Smooth muscle cell (in vitro differentiated cells): Measurements from ENCODE around the gene LPAR3. TPM values are rescaled to one million over a fixed set of nuclear protein-coding genes. Genes with fewer than 3 reads are reported as not detected.
"Not testable (repeated sequence)": the region's sequence is repeated elsewhere in the genome, so short reads cannot be mapped to it uniquely, and the experiment has no call there.

Source experiments
- DNase-seq: peaks from one replicate; lab custom pipeline; 2025; ENCODE audit not compliant: unreplicated experiment; lab: John Stamatoyannopoulos, UW
- H2AFZ ChIP-seq: fragments of 200-600 bp; sonication (generic); 2 replicates; pipeline ENCODE4 v1.6.0; 2016; ENCODE audit warnings: antibody characterized with exemption, low read depth, mild to moderate bottlenecking
- H3F3A ChIP-seq: fragments of 200-600 bp; sonication (generic); 2 replicates; pipeline ENCODE4 v1.6.0; 2017; ENCODE audit warnings: antibody characterized with exemption, low read depth
- H3K27ac ChIP-seq: fragments of 200-600 bp; sonication (generic); 2 replicates; pipeline ENCODE4 v1.5.1; 2016; ENCODE audit warnings: low read depth, mild to moderate bottlenecking
- H3K27me3 ChIP-seq: fragments of 200-600 bp; sonication (generic); 2 replicates; pipeline ENCODE4 v1.6.1; 2016; ENCODE audit warnings: low read depth, mild to moderate bottlenecking
- H3K36me3 ChIP-seq: fragments of 200-600 bp; sonication (generic); 2 replicates; pipeline ENCODE4 v1.5.1; 2016; ENCODE audit warnings: low read depth
- H3K4me1 ChIP-seq: fragments of 200-600 bp; sonication (generic); 2 replicates; pipeline ENCODE4 v1.5.1; 2016; ENCODE audit warnings: low read depth
- H3K4me2 ChIP-seq: fragments of 200-600 bp; sonication (generic); 2 replicates; pipeline ENCODE4 v1.6.0; 2016; ENCODE audit warnings: mild to moderate bottlenecking
- H3K4me3 ChIP-seq: fragments of 200-600 bp; sonication (generic); 2 replicates; pipeline ENCODE4 v1.5.1; 2016; ENCODE audit warnings: mild to moderate bottlenecking
- H3K79me2 ChIP-seq: fragments of 200-600 bp; sonication (generic); 2 replicates; pipeline ENCODE4 v1.6.0; 2016; ENCODE audit warnings: low read depth, mild to moderate bottlenecking
- H3K9ac ChIP-seq: fragments of 200-600 bp; sonication (generic); 2 replicates; pipeline ENCODE4 v1.6.0; 2016; ENCODE audit warnings: low read depth
- H3K9me3 ChIP-seq: fragments of 200-600 bp; sonication (generic); replicated peaks from 2 replicates; pipeline ENCODE4 v1.5.1; 2016; ENCODE audit warnings: low read depth
- H4K20me1 ChIP-seq: fragments of 200-600 bp; sonication (generic); 2 replicates; pipeline ENCODE4 v1.6.0; 2016; ENCODE audit warnings: low read depth
- CTCF ChIP-seq: fragments of 200-600 bp; sonication (generic); IDR thresholded peaks from 2 replicates; pipeline ENCODE4 v1.5.1; 2017; ENCODE audit warnings: borderline replicate concordance, mild to moderate bottlenecking, antibody characterized with exemption; ENCODE audit not compliant: insufficient read depth, poor library complexity, severe bottlenecking
- WGBS: methylation state at CpG from one replicate; pipeline ENCODE4 v1.1.7; 2016; ENCODE audit warnings: low lambda C conversion rate; 5-methylcytosine and 5-hydroxymethylcytosine counted together
- polyA plus RNA-seq: library from polyadenylated mRNA; unstranded; fragments of >200 nt; fragmentation: Nextera tagmentation; extraction: Ambion mirVana; gene quantifications from 2 replicates; pipeline ENCODE4 v1.2.1, GENCODE V29; 2016
- total RNA-seq: library from RNA; depleted of rRNA; stranded (reverse); fragments of >200 nt; gene quantifications from 2 replicates; pipeline ENCODE4 v1.2.3, GENCODE V29; 2014

The LPAR3 gene
- total and polyA plus RNA-seq, 2 experiments from 2014 or later = 0.78 to 0.94 TPM

- TF ChIP-seq CTCF = no peak
- Histone ChIP-seq H3K27ac (no peak overlapping the region), H2AFZ (no peak overlapping the region), H3K79me2 (no peaks in the 10 kb centered on the region), H3K4me3 (no peak overlapping the region), H3K27me3 (no peaks in the 10 kb centered on the region), H3K4me2 (no peak overlapping the region), H4K20me1 (no peaks in the 10 kb centered on the region), H3K9ac (no peak overlapping the region), H3K36me3 (no peaks in the 10 kb centered on the region), H3K9me3 (no peaks in the 10 kb centered on the region), H3F3A (no peaks in the 10 kb centered on the region), H3K4me1 (no peaks in the 10 kb centered on the region)
- 59% methylated on average over 4 of the region's 4 CpGs for whole genome bisulfite sequencing
- DNase-seq = no peak
Measured at GRCh38 chr1:84916897-84917296, 23.9 kb upstream of the LPAR3 start.

GRCh38 chr1:84913555-84913892, 20.5 kb upstream of the LPAR3 start:
- no peaks in the 10 kb centered on the region for H3K4me1 ChIP-seq
- no peak overlapping the region for H3K27ac ChIP-seq
- TF ChIP-seq CTCF = no peak
- H3K9me3 ChIP-seq = no peaks in the 10 kb centered on the region
- DNase-seq = no peak
- H4K20me1 ChIP-seq = no peaks in the 10 kb centered on the region
- WGBS = 23% methylated on average over 4 of the region's 4 CpGs
- peak overlapping the region; percentile 53 for H3K4me2 ChIP-seq
- H2AFZ ChIP-seq = no peak overlapping the region
- no peaks in the 10 kb centered on the region for H3K79me2 ChIP-seq
- no peaks in the 10 kb centered on the region for H3F3A ChIP-seq
- H3K36me3 ChIP-seq = no peaks in the 10 kb centered on the region
- H3K9ac ChIP-seq = no peak overlapping the region
- no peak overlapping the region for H3K4me3 ChIP-seq
- peaks cover 8% of the 10 kb centered on the region for H3K27me3 ChIP-seq

- DNase-seq = no peak
- peaks cover 8% of the 10 kb centered on the region for H3K27me3 ChIP-seq
- no peaks in the 10 kb centered on the region for H3K79me2 ChIP-seq
- H3K9ac ChIP-seq = no peak overlapping the region
- H3K4me3 ChIP-seq = no peak overlapping the region
- no peak overlapping the region for H2AFZ ChIP-seq
- no peak overlapping the region for H3K27ac ChIP-seq
- no peaks in the 10 kb centered on the region for H3K9me3 ChIP-seq
- no peak for TF ChIP-seq CTCF
- H3K36me3 ChIP-seq = no peaks in the 10 kb centered on the region
- no peaks in the 10 kb centered on the region for H4K20me1 ChIP-seq
- H3K4me1 ChIP-seq = no peaks in the 10 kb centered on the region
- H3F3A ChIP-seq = no peaks in the 10 kb centered on the region
- peak overlapping the region; percentile 53 for H3K4me2 ChIP-seq
- WGBS = 75% methylated on average over 3 of the region's 3 CpGs
Measured at GRCh38 chr1:84912726-84913554, 19.9 kb upstream of the LPAR3 start.

- not testable (repeated sequence) for H3K9ac ChIP-seq, H2AFZ ChIP-seq, H3K36me3 ChIP-seq, H3K4me3 ChIP-seq, H3K9me3 ChIP-seq, H3K27me3 ChIP-seq, DNase-seq, H3K4me2 ChIP-seq, H4K20me1 ChIP-seq, H3K79me2 ChIP-seq, H3F3A ChIP-seq, H3K27ac ChIP-seq, H3K4me1 ChIP-seq
- WGBS = 93% methylated on average over 4 of the region's 4 CpGs
Measured at GRCh38 chr1:84908746-84909464, 15.9 kb upstream of the LPAR3 start.
